ENCODE measurements around the gene SLC39A11.
"Not testable (repeated sequence)": the region's sequence is repeated elsewhere in the genome, so short reads cannot be mapped to it uniquely, and the experiment has no call there.

SLC39A11 gene

GRCh38 chr17:72927146-72927545, 165.3 kb downstream of the SLC39A11 start:
- no peak for DNase-seq (ENCODE audit: low read depth in 2 of 3, low spot score in 2 of 3)

- no peak for DNase-seq (ENCODE audit: low read depth in 2 of 3, low spot score in 2 of 3)
Observed at GRCh38 chr17:72926171-72926570, 166.3 kb downstream of the SLC39A11 start.

- DNase-seq (ENCODE audit: low read depth in 2 of 3, low spot score in 2 of 3): no peak
Observed at GRCh38 chr17:72924196-72924595, 168.3 kb downstream of the SLC39A11 start.

GRCh38 chr17:72922219-72922618, 170.3 kb downstream of the SLC39A11 start:
- no peak for DNase-seq (ENCODE audit: low read depth in 2 of 3, low spot score in 2 of 3)

GRCh38 chr17:72921347-72922054, 171.0 kb downstream of the SLC39A11 start:
- DNase-seq (ENCODE audit: low read depth in 2 of 3, low spot score in 2 of 3): no peak

GRCh38 chr17:72920513-72920912, 172.0 kb downstream of the SLC39A11 start:
- no peak for DNase-seq (ENCODE audit: low read depth in 2 of 3, low spot score in 2 of 3)

- DNase-seq (ENCODE audit: low read depth in 2 of 3, low spot score in 2 of 3): no peak
Observed at GRCh38 chr17:72916991-72917390, 175.5 kb downstream of the SLC39A11 start.

GRCh38 chr17:72915625-72916081, 176.8 kb downstream of the SLC39A11 start:
- DNase-seq (ENCODE audit: low read depth in 2 of 3, low spot score in 2 of 3): no peak

- no peak for DNase-seq (ENCODE audit: low read depth in 2 of 3, low spot score in 2 of 3)
Observed at GRCh38 chr17:72913142-72913682, 179.3 kb downstream of the SLC39A11 start.

- DNase-seq (ENCODE audit: low read depth in 2 of 3, low spot score in 2 of 3): no peak
Observed at GRCh38 chr17:72906306-72906705, 186.2 kb downstream of the SLC39A11 start.

- DNase-seq (ENCODE audit: low read depth in 2 of 3, low spot score in 2 of 3): no peak
Observed at GRCh38 chr17:72903522-72903921, 189.0 kb downstream of the SLC39A11 start.

GRCh38 chr17:72901657-72902056, 190.8 kb downstream of the SLC39A11 start:
- DNase-seq (ENCODE audit: low read depth in 2 of 3, low spot score in 2 of 3): no peak

- no peak for DNase-seq (ENCODE audit: low read depth in 2 of 3, low spot score in 2 of 3)
Observed at GRCh38 chr17:72901083-72901482, 191.4 kb downstream of the SLC39A11 start.

- DNase-seq (ENCODE audit: low read depth in 2 of 3, low spot score in 2 of 3): no peak
Observed at GRCh38 chr17:72900654-72900971, 191.9 kb downstream of the SLC39A11 start.

GRCh38 chr17:72898725-72899124, 193.8 kb downstream of the SLC39A11 start:
- DNase-seq (ENCODE audit: low read depth in 2 of 3, low spot score in 2 of 3): no peak

- DNase-seq (ENCODE audit: low read depth in 2 of 3, low spot score in 2 of 3): not testable (repeated sequence)
Observed at GRCh38 chr17:72896288-72896687, 196.2 kb downstream of the SLC39A11 start.

- no peak for DNase-seq (ENCODE audit: low read depth in 2 of 3, low spot score in 2 of 3)
Observed at GRCh38 chr17:72891627-72892026, 200.9 kb downstream of the SLC39A11 start.

- DNase-seq (ENCODE audit: low read depth in 2 of 3, low spot score in 2 of 3): no peak
Observed at GRCh38 chr17:72890711-72891110, 201.8 kb downstream of the SLC39A11 start.

- DNase-seq (ENCODE audit: low read depth in 2 of 3, low spot score in 2 of 3): no peak
Observed at GRCh38 chr17:72887917-72888316, 204.6 kb downstream of the SLC39A11 start.

GRCh38 chr17:72887322-72887721, 205.2 kb downstream of the SLC39A11 start:
- DNase-seq (ENCODE audit: low read depth in 2 of 3, low spot score in 2 of 3): no peak

GRCh38 chr17:72886622-72887021, 205.9 kb downstream of the SLC39A11 start:
- no peak for DNase-seq (ENCODE audit: low read depth in 2 of 3, low spot score in 2 of 3)

- DNase-seq (ENCODE audit: low read depth in 2 of 3, low spot score in 2 of 3): no peak
Observed at GRCh38 chr17:72884066-72884465, 208.4 kb downstream of the SLC39A11 start.

- DNase-seq (ENCODE audit: low read depth in 2 of 3, low spot score in 2 of 3): no peak
Observed at GRCh38 chr17:72883351-72883750, 209.1 kb downstream of the SLC39A11 start.

Measured in activated CD8-positive, alpha-beta memory T cell treated with anti-CD3 and anti-CD28 coated beads for 48 hours (primary cell).